HCT116 (cell line): Measurements from ENCODE around the gene KLHL3. TPM values are rescaled to one million over a fixed set of nuclear protein-coding genes. Genes with fewer than 3 reads are reported as not detected.

Experiments used
- ATAC-seq: fragments of 200-7000 bp; cut with Tn5 transposase; 2 replicates; pipeline ENCODE4 v1.9.1; 2020; ENCODE audit warnings: mild to moderate bottlenecking, moderate library complexity
- BruUV-seq: library from RNA; stranded (reverse); fragments of 400-500 nt; replicated peaks from 2 replicates; lab custom pipeline; 2021; lab: Mats Ljungman, UMichigan
- CTCF ChIA-PET: fragments of 300-600 bp; sonication (Branson Sonifier 250); formaldehyde crosslinking; loops from one replicate; lab custom pipeline; 2021; ENCODE audit warnings: antibody characterized with exemption; lab: Charles Lee
- POLR2A ChIA-PET: fragments of 300-600, 350-600 bp; sonication (Branson Sonifier 250); formaldehyde crosslinking; loops from one replicate; lab custom pipeline; 2021; ENCODE audit warnings: antibody characterized with exemption; lab: Charles Lee
- RAD21 ChIA-PET, 2 experiments: fragments of 300-600 bp; sonication (Branson Sonifier 250); formaldehyde crosslinking; loops; one replicate each; lab custom pipeline; 2023; ENCODE audit warnings: low total read pairs in 2 of 2; ENCODE audit not compliant: uncharacterized antibody in 2 of 2, unreplicated experiment in 2 of 2, low non-redundant PET in 1 of 2; lab: Charles Lee
- DNase-seq: peaks from one replicate; pipeline ENCODE4 v3.0.0-alpha.2; 2010; ENCODE audit warnings: low read depth, low spot score
- H2AFZ ChIP-seq: fragments of 200-600 bp; shearing (Covaris generic), sonication (generic); 2 replicates; pipeline ENCODE4 v1.6.1; 2017; ENCODE audit warnings: low read depth, mixed run types, mixed read lengths, antibody characterized with exemption, low read length; ENCODE audit not compliant: poor library complexity, severe bottlenecking
- H3K27ac ChIP-seq: 2 replicates; pipeline ENCODE4 v1.5.1; 2012; ENCODE audit warnings: low read depth, low read length
- H3K27me3 ChIP-seq: fragments of 200-600 bp; sonication (generic); 2 replicates; pipeline ENCODE4 v1.6.1; 2016; ENCODE audit warnings: mixed run types, low read length, mixed read lengths; ENCODE audit not compliant: insufficient read depth
- H3K36me3 ChIP-seq, 2 experiments: fragments of 200-500 bp in 1 of 2; fragments of 200-600 bp in 1 of 2; sonication (Bioruptor generic) in 1 of 2; sonication (generic) in 1 of 2; 2 replicates each; pipeline versions ENCODE4 v1.5.1 to v1.6.1; 2014 to 2016; ENCODE audit warnings: low read length in 2 of 2, inconsistent platforms in 1 of 2, mixed read lengths in 1 of 2, mixed run types in 1 of 2; ENCODE audit not compliant: insufficient read depth in 2 of 2, control insufficient read depth in 1 of 2
- H3K4me1 ChIP-seq, 2 experiments: fragments of 200-600 bp in 1 of 2; sonication (generic) in 1 of 2; 2 replicates each; pipeline versions ENCODE4 v1.5.1 to v1.6.1; 2012 to 2017; ENCODE audit warnings: low read length in 2 of 2, inconsistent platforms in 1 of 2, mild to moderate bottlenecking in 1 of 2, mixed read lengths in 1 of 2, mixed run types in 1 of 2, moderate library complexity in 1 of 2; ENCODE audit not compliant: insufficient read depth in 2 of 2, control insufficient read depth in 1 of 2
- H3K4me2 ChIP-seq: fragments of 200-600 bp; sonication (generic); 2 replicates; pipeline ENCODE4 v1.6.1; 2017; ENCODE audit warnings: mixed run types, low read length, mixed read lengths
- H3K4me3 ChIP-seq, 2 experiments: fragments of 200-600 bp in 1 of 2; sonication (generic) in 1 of 2; replicated peaks in 1 of 2; 2 replicates each; pipeline ENCODE4 v1.5.1; 2011 to 2016; ENCODE audit warnings: low read length in 2 of 2, control low read depth in 1 of 2, low read depth in 1 of 2, mild to moderate bottlenecking in 1 of 2, mixed read lengths in 1 of 2, mixed run types in 1 of 2
- H3K79me2 ChIP-seq: fragments of 200-600 bp; sonication (generic); 2 replicates; pipeline ENCODE4 v1.6.1; 2017; ENCODE audit warnings: mild to moderate bottlenecking, mixed run types, low read length, moderate library complexity, mixed read lengths; ENCODE audit not compliant: insufficient read depth
- H3K9ac ChIP-seq: fragments of 200-600 bp; sonication (generic); 2 replicates; pipeline ENCODE4 v1.6.1; 2016; ENCODE audit warnings: low read length, mixed read lengths
- H3K9me2 ChIP-seq: fragments of 200-600 bp; sonication (generic), shearing (Covaris generic); 2 replicates; pipeline ENCODE4 v1.6.1; 2017; ENCODE audit warnings: mixed run types, mild to moderate bottlenecking, moderate library complexity; ENCODE audit not compliant: insufficient read depth
- H3K9me3 ChIP-seq, 2 experiments: fragments of 200-500 bp in 1 of 2; fragments of 200-600 bp in 1 of 2; sonication (Bioruptor generic) in 1 of 2; sonication (generic) in 1 of 2; 2 replicates each; pipeline ENCODE4 v1.6.1; 2014 to 2017; ENCODE audit warnings: low read length in 2 of 2, mixed read lengths in 2 of 2, inconsistent platforms in 1 of 2, low read depth in 1 of 2, mild to moderate bottlenecking in 1 of 2, mixed run types in 1 of 2, moderate library complexity in 1 of 2; ENCODE audit not compliant: control insufficient read depth in 1 of 2, insufficient read depth in 1 of 2
- H4K20me1 ChIP-seq: fragments of 200-600 bp; sonication (generic), shearing (Covaris generic); 2 replicates; pipeline ENCODE4 v1.6.1; 2017; ENCODE audit warnings: mixed run types, mild to moderate bottlenecking, moderate library complexity; ENCODE audit not compliant: insufficient read depth
- ATF3 ChIP-seq: IDR thresholded peaks from 2 replicates; pipeline ENCODE4 v1.6.1; 2012
- CEBPB ChIP-seq: IDR thresholded peaks from 2 replicates; pipeline ENCODE4 v1.6.1; 2012; ENCODE audit warnings: low read depth
- CTCF ChIP-seq, 3 experiments: fragments of 200-600 bp in 1 of 3; sonication (generic) in 1 of 3; IDR thresholded peaks in 2 of 3; conservative IDR thresholded peaks in 1 of 3; 2 replicates each; pipeline ENCODE4 v1.5.1; 2012 to 2017; ENCODE audit warnings: low read depth in 2 of 3, low read length in 2 of 3, antibody characterized with exemption in 1 of 3, borderline replicate concordance in 1 of 3, control low read depth in 1 of 3, mild to moderate bottlenecking in 1 of 3, mixed read lengths in 1 of 3, mixed run types in 1 of 3, moderate library complexity in 1 of 3; ENCODE audit not compliant: insufficient read depth in 1 of 3
- ELF1 ChIP-seq: IDR thresholded peaks from 2 replicates; pipeline ENCODE4 v1.6.1; 2012; ENCODE audit warnings: low read depth, borderline replicate concordance
- FOSL1 ChIP-seq: IDR thresholded peaks from 2 replicates; pipeline ENCODE4 v1.6.1; 2012; ENCODE audit warnings: low read depth
- RAD21 ChIP-seq: IDR thresholded peaks from 2 replicates; pipeline ENCODE4 v1.6.1; 2012; ENCODE audit warnings: low read depth, mild to moderate bottlenecking
- REST ChIP-seq: IDR thresholded peaks from 2 replicates; pipeline ENCODE4 v1.6.1; 2012; ENCODE audit warnings: low read depth
- SP1 ChIP-seq: IDR thresholded peaks from 2 replicates; pipeline ENCODE4 v1.6.1; 2012; ENCODE audit warnings: low read depth
- SRF ChIP-seq: IDR thresholded peaks from 2 replicates; pipeline ENCODE4 v1.6.1; 2012; ENCODE audit warnings: low read depth
- ZBTB33 ChIP-seq: IDR thresholded peaks from 2 replicates; pipeline ENCODE4 v1.6.1; 2011; ENCODE audit warnings: mild to moderate bottlenecking, low read length, moderate library complexity; ENCODE audit not compliant: insufficient replicate concordance; ENCODE audit errors: extremely low read depth
- ZFX ChIP-seq: fragments of 450-650 bp; IDR thresholded peaks from 2 replicates; pipeline ENCODE4 v1.6.1; 2017
- intact Hi-C: fragments of 100-400 bp; cut with micrococcal nuclease; formaldehyde crosslinking; loops from 2 replicates; pipeline ENCODE4 v1.10.0; 2022
- total RNA-seq: library from RNA; stranded (reverse); gene quantifications from one replicate; pipeline ENCODE4 v1.2.1, GENCODE V29; 2021; ENCODE audit not compliant: unreplicated experiment

Gene KLHL3
- total RNA-seq, 1 experiment from 2014 or later, result not detected

- TF ChIP-seq ZBTB33 (no peak), FOSL1 (no peak)
Measured at GRCh38 chr5:137633896-137634295, 102.0 kb downstream of the KLHL3 start (continued).

- Histone ChIP-seq H3K9me3 (no peaks in the 10 kb centered on the region), H2AFZ (no peak overlapping the region), H3K27me3 (no peaks in the 10 kb centered on the region), H4K20me1 (no peaks in the 10 kb centered on the region), H3K36me3 (no peaks in the 10 kb centered on the region), H3K4me3 (no peak overlapping the region), H3K4me1 (peaks cover 0 to 2% of the 10 kb centered on the region in 2 experiments; a peak in 1 of 4 replicates), H3K9me2 (no peaks in the 10 kb centered on the region), H3K79me2 (no peaks in the 10 kb centered on the region), H3K4me2 (no peak overlapping the region), H3K9ac (no peak overlapping the region), H3K27ac (no peak overlapping the region)
- ATAC-seq (no peak), DNase-seq (no peak)
- no peak for TF ChIP-seq RAD21
- no peak for TF ChIP-seq CEBPB
- no peak for TF ChIP-seq ZFX
- no peak for TF ChIP-seq ELF1
- no peak for TF ChIP-seq SRF
- no peak for TF ChIP-seq FOSL1
- no peak for TF ChIP-seq CTCF (IDR thresholded peaks at IDR 0.05 in 2 of 3, conservative IDR thresholded peaks at IDR 0.05 in 1 of 3; ENCODE audit: borderline replicate concordance in 1 of 3, insufficient read depth in 1 of 3, low read depth in 2 of 3, low read length in 2 of 3)
- TF ChIP-seq SP1, result no peak
- no peak for TF ChIP-seq ATF3
- no peak for TF ChIP-seq REST
- ChIA-PET POLR2A (no interaction called here), CTCF (interaction anchor here (0.6 kb wide), 1 partner anchor 119 kb away, joined by 3 read pairs; no protein-coding TSS in a partner anchor), RAD21 (no interaction called here)
- no TSS peak for BruUV-seq
- intact Hi-C loops, result no loop called here
Measured at GRCh38 chr5:137632716-137633115, 103.2 kb downstream of the KLHL3 start.
